ENCODE data around the gene SAFB.

SAFB gene

DNA sequence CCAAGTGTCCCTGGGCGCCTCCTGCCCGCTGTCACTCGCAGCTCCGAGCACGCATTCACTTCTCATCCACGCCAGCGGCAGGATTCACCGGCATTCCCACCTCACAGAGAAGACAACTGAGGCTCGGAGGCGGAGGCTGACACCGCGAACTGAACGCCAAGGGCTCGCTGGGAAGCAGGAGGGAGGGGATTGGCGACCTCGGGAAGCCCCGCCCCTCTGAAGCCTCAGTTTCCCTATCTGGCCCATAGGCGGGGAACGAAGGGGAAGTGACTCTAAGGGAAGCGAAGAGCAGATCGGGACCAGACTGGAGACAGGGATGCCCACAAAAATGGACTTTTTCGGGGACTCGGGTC lies 57.2 kb downstream of the SAFB start:
- DNase-seq (ENCODE audit: low spot score) = no peak
- in situ Hi-C loops (cut with MboI; ENCODE audit: low pct_unique_long_range_greater_than_20kb, low sequenced_read_pairs, unreplicated experiment) = no loop called here
- TF ChIP-seq, protein P1, sequence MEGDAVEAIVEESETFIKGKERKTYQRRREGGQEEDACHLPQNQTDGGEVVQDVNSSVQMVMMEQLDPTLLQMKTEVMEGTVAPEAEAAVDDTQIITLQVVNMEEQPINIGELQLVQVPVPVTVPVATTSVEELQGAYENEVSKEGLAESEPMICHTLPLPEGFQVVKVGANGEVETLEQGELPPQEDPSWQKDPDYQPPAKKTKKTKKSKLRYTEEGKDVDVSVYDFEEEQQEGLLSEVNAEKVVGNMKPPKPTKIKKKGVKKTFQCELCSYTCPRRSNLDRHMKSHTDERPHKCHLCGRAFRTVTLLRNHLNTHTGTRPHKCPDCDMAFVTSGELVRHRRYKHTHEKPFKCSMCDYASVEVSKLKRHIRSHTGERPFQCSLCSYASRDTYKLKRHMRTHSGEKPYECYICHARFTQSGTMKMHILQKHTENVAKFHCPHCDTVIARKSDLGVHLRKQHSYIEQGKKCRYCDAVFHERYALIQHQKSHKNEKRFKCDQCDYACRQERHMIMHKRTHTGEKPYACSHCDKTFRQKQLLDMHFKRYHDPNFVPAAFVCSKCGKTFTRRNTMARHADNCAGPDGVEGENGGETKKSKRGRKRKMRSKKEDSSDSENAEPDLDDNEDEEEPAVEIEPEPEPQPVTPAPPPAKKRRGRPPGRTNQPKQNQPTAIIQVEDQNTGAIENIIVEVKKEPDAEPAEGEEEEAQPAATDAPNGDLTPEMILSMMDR (IDR thresholded peaks at IDR 0.05; ENCODE audit: extremely low read depth, insufficient read depth, missing control alignments) = no peak

DNA sequence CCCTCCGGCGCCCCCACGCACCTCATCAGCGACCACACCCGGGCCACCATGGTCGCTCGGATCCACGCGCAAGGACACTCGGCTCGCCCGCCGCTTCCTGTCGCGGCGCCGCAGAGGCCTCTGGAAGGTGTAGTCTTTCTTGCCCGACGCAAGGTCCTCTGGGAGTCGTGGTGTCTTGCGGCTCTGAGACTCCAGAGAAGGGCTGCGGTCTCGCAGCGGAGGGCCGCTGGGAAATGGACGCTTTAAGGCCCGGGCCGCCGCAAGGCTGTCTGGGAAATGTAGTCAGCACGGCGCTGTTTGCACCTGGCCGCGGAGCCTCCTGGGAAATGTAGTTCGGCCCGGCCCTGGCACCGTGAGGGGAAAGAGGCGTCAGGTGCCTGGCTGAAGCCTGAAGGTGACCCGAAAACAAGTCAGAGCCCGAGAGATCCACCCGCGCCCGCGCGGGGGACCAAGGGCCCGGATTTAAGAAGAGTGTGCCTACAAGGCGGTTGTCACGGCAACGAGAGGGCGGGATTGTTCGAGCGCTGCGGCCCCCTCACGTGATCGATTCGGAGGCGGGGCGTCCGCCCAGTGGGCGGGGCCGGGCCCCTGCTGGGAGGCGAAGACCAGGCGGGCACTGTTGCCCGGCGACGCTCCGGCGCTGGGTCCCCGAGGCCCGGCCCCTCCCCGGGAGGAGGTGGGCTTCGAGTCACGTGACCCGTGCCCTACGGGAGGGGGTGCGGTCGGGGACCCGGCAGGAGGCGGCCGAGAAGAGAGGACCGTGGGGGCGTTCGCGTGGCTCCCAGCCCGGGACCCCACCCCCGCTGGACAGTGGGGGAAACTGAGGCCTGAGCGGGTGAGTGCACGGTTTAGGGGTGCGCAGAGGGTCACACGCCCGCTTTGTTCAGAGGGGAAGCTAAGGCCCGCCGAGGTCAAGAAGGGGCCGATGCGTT lies 57.8 kb downstream of the SAFB start, which contains the start of the genes HSD11B1L and MICOS13:
Gene HSD11B1L (plus strand): TSS at position 591 of the 932 bp plus-strand sequence. CDS start 3,806 bp downstream, outside the sequence.
Gene MICOS13 (minus strand): TSS at position 80 of the 932 bp plus-strand sequence. CDS start 30 bp downstream, at position 50.
- TF ChIP-seq, protein P1 (IDR thresholded peaks at IDR 0.05; ENCODE audit: extremely low read depth, insufficient read depth, missing control alignments) = no peak
- in situ Hi-C loops (cut with MboI; ENCODE audit: low pct_unique_long_range_greater_than_20kb, low sequenced_read_pairs, unreplicated experiment) = no loop called here
- DNase-seq (ENCODE audit: low spot score) = peak; percentile 97

DNA sequence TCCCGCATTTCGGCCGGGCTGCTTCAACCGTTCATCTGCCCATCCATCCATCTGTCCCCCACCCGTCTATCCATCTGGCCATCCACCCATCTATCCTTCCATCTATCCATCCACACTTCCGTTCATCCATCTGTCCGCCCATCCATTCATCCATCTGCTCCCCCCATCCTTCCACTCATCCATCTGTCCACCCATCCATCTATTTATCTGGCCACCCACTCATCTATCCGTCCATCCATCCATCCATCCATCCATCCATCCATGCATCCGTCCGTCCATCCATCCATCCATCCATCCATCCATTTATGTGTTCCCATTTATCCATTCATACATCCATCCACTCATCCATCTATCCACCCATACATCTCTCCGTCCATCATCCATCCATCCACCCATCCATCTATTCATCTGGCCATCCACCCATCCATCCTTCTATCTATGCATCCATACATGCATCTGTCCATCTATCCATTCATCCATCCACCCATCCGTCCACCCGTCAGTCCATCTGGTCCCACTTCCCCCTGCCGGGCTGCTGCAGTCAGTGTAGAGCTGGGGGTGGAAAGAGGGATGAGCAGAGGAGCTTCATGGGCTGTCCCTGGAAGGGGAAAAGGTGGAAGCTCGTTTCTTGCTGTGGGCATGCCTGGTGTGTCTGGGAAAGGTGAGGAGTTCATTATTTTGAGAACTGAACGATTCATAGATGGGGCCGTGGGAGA lies 58.7 kb downstream of the SAFB start:
- no peak for DNase-seq (ENCODE audit: low spot score)
- TF ChIP-seq, protein P1 (IDR thresholded peaks at IDR 0.05; ENCODE audit: extremely low read depth, insufficient read depth, missing control alignments) = no peak
- in situ Hi-C loops (cut with MboI; ENCODE audit: low pct_unique_long_range_greater_than_20kb, low sequenced_read_pairs, unreplicated experiment) = no loop called here

DNA sequence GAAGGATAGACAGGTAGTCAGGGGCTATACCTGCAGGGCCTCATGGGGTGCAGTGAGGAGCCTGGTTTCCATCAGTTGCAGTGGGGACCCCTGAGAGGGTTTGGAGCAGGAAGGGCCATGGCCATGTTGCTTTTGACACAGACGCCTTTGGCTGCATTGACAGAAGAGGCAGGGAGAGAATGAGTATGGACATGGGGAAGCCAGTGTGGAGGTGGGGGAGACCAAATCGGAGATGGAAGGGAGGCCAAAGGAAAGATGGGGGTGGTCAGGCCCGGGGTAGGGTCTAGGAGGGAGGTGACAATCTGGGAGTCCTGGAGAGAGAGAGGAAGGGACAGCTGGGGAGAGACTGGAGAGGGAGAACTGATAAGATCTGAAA lies 59.2 kb downstream of the SAFB start:
- TF ChIP-seq, protein P1 (IDR thresholded peaks at IDR 0.05; ENCODE audit: extremely low read depth, insufficient read depth, missing control alignments) = no peak
- in situ Hi-C loops (cut with MboI; ENCODE audit: low pct_unique_long_range_greater_than_20kb, low sequenced_read_pairs, unreplicated experiment) = no loop called here
- DNase-seq (ENCODE audit: low spot score) = no peak

DNA sequence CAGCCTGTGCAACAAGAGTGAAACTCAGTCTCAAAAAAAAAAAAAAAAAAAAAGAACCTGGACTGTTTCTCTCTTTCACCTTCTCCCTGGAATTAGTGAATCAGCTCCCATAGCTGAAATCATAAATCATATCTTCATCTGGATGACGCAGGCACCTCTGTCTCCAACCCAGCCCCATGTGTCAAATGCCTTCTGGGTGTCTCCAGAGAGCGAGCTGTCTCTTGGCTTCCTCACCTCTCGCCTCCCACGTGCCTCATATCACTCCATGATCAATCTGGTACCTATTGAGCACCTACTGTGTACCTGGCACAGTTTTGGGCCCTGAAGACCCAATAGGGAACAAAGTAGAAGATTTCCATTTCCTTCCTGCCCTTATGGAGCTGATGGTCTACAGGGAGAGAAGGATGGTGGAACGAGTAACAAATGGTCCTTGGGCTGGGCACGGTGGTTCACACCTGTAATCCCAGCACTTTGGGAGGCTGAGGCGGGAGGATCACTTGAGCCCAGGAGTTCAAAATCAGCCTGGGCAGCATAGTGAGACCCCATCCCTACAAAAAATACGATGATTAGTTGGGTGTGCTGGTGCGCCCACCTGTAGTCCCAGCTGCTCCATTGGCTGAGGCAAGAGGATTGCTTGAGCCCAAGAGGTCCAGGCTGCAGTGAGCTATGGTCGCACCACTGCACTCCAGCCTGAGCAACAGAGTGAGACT lies 60.4 kb downstream of the SAFB start:
- TF ChIP-seq, protein P1 (IDR thresholded peaks at IDR 0.05; ENCODE audit: extremely low read depth, insufficient read depth, missing control alignments) = no peak
- DNase-seq (ENCODE audit: low spot score) = no peak
- in situ Hi-C loops (cut with MboI; ENCODE audit: low pct_unique_long_range_greater_than_20kb, low sequenced_read_pairs, unreplicated experiment) = no loop called here

All from GM13977 (cell line).